GM19463 (cell line): ENCODE results near the gene SP1.
"Not testable (repeated sequence)": the region's sequence is repeated elsewhere in the genome, so short reads cannot be mapped to it uniquely, and the experiment has no call there.

ENCODE experiments used
- ATAC-seq: cut with Tn5 transposase; IDR thresholded peaks from one replicate; pipeline ENCODE4 v1.9.1; 2021; ENCODE audit warnings: mild to moderate bottlenecking, moderate library complexity; ENCODE audit not compliant: unreplicated experiment

The SP1 gene

DNA sequence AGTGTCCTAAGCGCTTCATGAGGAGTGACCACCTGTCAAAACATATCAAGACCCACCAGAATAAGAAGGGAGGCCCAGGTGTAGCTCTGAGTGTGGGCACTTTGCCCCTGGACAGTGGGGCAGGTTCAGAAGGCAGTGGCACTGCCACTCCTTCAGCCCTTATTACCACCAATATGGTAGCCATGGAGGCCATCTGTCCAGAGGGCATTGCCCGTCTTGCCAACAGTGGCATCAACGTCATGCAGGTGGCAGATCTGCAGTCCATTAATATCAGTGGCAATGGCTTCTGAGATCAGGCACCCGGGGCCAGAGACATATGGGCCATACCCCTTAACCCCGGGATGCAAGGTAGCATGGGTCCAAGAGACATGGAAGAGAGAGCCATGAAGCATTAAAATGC is 31.0 kb downstream of the SP1 start:
- no peak for ATAC-seq

DNA sequence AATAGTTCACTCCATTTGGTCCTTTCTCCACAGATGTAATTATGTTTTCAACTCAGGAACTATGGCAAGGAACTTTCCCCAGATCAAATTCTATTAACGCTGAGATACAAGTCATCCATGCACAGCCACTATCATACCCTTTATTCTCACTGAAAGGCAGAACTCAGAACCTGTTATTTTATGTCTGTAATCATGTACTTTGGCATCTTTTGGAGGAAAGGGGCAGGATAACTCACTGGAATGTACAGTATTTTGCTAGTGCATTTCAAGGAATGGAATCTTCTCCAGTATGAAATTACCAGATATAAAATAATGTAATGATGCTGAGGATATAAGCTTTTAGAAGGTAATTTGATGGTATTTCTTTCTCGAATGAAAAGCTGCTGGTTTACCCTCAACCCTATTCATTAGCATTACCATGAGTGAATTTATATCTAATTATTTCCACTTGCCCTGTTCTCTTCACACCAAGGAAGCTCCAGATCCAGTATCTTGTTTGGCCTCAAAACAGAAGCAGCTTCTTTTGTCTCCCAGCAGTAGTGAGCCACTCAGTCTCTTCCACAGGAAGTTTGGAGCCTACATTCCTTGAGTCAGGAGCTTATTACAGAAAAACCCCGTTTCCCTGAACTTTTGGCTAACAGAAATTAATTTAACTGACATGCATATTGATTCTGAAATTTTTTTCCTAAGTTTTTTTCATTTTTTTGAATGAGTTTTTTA is 33.7 kb downstream of the SP1 start:
- ATAC-seq = no peak

DNA sequence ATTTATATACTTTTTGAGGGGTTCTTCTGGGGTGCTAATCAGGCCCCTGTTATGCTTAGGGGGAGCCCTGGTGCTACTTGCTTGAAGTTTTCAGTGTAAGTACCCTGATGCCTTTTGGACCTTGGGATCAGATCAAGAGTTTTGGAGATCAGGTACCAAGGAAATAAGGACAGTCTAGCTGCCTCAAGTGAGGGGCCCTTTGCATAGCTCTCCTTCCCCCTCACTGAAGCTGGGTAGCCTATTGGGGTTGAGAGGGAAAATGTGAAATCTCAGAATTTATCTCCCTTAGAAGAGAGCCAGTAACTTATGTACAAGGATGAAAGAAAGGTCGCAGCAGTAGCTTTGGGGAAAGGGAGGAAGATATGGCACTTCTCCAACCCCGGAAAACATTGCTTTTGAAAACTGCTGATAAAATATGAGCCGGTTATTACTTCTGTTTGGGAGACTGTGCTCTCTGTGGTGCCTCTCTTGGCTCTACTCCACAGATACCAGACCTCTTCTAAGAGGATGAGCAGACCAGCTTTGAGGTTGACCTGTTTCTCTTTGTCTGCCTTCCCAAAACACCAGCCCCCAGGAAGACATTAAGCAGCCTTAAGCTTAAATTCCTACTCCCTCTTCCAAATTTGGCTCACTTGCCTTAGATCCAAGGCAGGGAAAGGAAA is 34.9 kb downstream of the SP1 start:
- no peak for ATAC-seq

DNA sequence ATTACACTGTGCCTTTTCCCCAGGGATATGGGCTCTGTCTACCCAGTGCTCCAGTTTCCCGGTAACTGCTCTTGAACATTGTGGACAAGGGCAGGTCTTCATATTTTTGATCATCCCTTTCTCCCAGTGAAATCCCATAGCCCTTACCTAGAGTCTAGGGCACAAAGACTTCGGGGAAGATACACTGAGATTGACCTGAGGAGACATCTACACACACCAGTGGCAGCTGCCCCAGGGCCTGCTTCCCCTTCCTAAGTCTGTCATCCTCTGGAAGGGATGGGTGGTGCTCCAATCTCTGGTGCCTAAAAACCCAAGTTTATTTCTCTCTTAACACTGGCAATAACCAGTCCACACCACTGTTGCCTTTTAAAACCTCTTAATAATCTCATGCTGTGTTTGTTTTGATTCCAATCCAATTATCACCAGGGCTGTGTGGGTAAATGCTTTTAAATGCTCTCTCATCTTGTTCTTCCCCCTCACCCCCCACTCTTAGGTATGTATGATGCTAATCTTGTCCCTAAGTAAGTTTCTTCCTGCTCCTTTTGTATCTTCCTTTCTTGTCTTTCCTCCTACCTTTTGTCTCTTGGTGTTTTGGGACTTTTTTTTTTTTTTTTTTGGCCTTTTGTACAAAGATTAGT is 35.9 kb downstream of the SP1 start:
- not testable (repeated sequence) for ATAC-seq

DNA sequence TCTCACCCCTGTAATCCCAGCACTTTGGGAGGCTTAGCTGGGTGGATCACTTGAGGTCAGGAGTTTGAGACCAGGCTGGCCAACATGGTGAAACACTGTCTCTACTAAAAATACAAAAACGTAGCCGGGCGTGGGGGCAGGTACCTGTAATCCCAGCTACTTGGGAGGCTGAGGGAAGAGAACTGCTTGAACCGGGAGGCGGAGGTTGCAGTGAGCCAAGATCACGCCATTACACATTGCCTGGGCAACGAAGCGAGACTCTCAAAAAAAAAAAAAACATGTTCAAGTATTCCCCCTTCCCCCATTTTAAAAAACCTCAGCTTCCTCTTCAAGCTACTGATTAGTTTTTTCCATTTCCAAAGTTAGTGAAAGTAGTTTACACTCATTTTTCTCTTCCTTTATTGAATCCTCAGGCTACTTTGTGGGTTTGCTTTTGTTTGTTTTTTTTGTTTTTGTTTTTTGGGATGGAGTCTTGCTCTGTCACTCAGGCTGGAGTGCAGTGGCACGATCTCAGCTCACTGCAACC is 37.4 kb downstream of the SP1 start:
- ATAC-seq = not testable (repeated sequence)

DNA sequence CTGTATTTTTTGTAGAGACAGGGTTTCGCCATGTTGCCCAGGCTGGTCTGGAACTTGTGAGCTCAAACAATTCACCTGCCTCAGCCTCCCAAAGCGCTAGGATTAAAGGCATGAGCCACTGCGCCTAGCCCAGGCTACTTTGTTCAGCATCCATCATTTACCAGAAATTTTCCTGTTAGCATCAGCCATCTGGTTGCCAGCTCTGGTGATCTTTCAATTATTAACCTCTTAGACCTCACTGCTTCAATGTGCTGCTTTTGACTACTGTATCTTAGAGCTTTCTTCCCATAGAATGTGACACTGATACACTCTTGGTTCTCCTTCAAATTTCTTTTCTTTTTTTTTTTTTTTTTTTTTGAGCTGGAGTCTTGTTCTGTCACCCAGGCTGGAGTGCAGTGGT is 38.2 kb downstream of the SP1 start:
- no peak for ATAC-seq

DNA sequence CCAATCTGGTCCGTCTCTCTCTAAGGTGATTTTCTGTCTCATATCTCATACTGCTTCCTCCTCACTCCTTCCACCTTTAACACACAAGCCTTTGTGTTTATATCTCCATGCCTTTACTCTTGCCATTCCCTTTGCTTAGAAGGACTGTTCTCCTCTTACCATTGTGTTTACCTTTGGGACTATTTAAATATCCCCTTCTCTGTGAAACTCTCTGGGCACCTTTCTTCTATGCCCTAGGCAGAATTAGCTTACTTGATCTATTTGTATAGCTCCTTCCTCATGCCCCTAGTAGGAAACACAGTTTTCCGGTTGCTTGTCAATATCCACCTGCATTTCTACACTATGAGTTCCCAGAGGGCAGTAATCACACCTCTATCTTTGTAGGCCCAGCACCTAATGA is 39.8 kb downstream of the SP1 start:
- ATAC-seq = no peak

DNA sequence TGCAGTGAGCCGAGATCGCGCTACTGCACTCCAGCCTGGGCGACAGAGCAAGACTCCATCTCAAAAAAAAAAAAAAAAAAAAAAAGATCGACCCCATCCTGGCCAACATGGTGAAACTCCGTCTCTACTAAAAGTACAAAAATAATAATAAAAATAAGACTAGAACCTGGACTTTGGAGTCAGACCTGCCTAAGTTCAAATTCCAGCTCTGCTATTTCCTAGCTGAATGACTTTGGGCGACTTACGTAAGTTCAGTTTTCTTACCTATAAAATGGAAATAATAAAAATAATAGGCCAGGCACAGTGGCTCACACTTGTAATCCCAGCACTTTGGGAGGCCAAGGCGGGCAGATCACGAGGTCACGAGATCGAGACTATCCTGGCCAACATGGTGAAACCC is 42.3 kb downstream of the SP1 start:
- ATAC-seq = not testable (repeated sequence)

DNA sequence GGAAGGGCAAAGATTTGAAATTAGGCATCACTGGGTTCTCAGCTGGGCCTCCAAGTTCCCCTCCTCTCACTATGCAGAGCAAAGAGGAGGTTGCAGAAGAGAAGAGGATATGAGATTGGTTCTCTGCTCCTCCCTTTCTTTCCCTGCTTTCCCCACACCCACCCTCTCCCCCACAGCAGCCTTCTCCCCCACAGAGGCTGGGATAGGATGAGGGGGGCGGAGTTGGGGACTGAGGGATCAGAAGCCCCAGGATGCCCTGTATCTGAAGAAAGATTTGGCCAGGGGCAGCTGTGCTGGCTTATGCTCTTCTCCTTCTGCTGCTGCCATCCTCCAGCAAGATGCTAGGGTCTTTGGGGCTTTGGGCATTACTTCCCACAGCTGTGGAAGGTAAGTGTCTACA is 43.6 kb downstream of the SP1 start, which contains the start of gene AMHR2:
AMHR2 (plus strand) TSS at position 259 of the 400 bp plus-strand sequence; CDS start at position 339, 80 bp downstream.
- ATAC-seq = no peak

DNA sequence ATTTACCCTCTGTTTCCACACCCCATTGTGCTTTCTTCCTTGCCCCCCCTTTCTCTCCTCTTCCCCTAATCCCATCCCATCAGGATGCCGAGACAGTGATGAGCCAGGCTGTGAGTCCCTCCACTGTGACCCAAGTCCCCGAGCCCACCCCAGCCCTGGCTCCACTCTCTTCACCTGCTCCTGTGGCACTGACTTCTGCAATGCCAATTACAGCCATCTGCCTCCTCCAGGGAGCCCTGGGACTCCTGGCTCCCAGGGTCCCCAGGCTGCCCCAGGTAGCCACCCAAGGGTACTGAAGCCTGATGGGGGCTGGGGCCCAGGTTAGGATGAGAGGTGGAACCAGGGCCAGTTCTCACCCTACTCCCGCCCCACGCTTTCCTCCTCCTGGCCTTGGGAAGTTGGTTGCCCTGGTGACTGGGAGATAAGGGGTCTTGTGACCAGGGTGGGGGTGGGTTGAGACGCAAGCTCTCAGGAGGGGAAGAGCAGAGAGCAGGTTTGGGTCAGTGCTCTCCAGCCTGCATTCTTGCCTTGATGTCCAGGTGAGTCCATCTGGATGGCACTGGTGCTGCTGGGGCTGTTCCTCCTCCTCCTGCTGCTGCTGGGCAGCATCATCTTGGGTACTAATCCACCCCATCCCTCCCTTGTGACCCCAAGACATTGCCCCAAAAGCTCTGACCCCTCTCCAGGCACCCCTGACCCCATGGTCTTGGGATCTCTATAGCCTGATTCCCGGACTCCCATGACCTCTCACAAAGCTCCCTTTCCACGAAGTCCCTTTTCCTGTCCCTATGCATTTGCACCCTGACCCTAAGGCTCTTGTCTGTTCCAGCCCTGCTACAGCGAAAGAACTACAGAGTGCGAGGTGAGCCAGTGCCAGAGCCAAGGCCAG is 44.9 kb downstream of the SP1 start:
- ATAC-seq = no peak

DNA sequence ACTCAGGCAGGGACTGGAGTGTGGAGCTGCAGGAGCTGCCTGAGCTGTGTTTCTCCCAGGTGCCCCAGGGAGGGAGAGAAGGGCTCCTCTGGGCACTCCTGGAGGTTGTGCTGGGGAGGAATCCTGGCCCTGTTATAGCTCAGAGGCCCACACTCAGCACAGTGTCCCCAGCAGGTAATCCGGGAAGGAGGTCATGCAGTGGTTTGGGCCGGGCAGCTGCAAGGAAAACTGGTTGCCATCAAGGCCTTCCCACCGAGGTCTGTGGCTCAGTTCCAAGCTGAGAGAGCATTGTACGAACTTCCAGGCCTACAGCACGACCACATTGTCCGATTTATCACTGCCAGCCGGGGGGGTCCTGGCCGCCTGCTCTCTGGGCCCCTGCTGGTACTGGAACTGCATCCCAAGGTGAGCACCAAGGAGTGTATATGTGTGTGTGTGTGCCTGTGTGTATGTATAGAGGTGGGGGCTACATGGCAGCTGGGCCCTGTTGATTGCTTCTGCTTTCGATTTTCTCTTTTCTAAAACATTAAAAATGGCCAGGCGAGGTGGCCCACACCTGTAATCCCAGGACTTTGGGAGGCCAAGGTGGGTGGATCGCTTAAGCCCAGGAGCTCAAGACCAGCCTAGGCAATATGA is 45.7 kb downstream of the SP1 start:
- ATAC-seq = no peak

DNA sequence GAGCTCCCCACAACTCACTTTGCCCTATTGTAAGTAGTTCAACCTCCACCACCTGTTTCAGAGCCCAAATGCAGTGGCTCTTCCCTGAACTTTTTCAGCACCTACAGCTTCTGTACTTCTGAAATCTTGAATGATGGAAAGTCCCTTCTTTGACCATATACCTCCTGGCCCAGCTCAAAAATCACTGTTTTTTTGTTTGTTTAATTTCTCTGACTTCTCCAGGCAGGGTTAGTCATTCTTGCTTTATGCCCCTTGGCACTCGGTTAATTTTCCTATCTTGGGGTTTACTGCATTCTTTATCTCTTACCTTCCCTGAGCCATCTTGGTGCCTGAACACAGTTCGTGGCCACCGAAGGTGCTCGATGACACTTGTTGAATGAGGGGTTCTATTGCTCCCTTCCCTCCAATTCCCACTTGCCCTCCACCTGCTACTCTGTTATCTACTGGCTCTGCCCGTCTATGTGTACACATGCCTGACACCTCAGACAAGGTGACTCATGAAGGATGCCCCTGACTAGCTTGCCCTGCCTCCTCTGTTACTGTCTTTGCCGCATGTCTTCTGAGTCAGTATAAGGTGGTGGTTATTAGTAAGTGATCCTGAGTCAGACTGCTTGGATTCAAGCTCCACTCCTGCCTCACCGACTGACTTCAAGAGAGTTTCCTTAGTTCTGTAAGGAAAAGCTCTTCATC is 48.1 kb downstream of the SP1 start:
- no peak for ATAC-seq

DNA sequence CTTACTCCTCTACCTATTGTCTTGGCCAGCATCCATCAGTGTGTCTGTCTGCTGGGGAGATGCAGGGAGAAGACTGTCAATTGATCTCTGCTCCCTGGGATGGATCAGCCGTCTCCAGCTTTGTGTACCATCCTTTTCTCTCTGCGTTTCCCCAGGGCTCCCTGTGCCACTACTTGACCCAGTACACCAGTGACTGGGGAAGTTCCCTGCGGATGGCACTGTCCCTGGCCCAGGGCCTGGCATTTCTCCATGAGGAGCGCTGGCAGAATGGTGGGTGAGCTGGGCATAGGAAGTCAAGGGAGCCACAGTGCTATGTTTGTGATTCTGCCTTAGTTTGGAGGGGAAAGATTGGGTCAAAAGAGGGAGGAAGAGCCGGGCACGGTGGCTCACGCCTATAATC is 48.8 kb downstream of the SP1 start:
- ATAC-seq = no peak

DNA sequence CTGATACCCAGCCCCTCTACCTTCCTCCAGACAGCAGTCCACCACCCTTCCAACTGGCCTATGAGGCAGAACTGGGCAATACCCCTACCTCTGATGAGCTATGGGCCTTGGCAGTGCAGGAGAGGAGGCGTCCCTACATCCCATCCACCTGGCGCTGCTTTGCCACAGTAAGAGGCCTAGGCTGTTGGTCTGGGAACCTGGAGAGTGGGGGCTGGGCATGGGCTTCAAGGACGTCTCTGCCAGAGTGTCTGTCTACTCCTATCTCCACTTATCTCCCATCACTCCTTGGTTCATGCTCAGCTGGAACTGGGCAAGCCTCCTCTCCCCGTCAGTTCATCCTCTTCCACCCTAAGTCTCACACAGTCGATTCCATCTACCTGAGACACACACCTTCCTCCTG is 50.1 kb downstream of the SP1 start:
- no peak for ATAC-seq

DNA sequence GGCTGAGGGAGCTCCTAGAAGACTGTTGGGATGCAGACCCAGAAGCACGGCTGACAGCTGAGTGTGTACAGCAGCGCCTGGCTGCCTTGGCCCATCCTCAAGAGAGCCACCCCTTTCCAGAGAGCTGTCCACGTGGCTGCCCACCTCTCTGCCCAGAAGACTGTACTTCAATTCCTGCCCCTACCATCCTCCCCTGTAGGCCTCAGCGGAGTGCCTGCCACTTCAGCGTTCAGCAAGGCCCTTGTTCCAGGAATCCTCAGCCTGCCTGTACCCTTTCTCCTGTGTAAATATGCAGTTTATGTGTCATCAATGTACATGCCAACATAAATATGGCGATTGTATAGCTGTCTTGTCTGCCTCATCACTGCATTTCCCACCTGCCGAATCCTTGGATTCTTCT is 51.2 kb downstream of the SP1 start:
- no peak for ATAC-seq

DNA sequence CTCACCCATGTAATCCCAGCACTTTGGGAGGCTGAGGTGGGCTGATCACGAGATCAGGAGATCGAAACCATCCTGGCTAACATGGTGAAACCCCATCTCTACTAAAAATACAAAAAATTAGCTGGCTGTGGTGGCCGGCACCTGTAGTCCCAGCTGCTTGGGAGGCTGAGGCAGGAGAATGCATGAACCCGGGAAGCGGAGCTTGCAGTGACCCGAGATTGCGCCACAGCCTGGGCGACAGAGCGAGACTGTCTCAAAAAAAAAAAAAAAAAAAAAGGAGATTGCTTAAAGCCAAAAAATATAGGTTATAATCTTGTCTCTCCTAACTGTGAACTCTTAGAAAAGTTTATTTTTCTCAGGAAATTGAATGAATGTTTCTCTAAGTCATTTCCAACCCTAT is 55.4 kb downstream of the SP1 start:
- not testable (repeated sequence) for ATAC-seq

DNA sequence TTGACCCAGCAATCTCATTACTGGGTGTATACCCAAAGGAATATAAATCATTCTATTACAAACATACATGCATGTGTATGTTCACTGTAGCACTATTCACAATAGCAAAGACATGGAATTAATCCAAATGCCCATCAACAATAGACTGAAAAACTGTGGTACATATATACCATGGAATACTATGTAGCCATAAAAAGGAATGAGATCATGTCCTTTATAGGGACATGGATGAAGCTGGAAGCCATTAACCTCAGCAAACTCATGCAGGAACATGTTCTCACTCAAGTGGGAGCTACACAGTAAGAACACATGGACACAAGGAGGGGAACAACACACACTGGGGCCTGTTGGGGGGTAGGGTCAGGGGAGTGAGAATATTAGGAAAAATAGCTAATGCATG is 59.6 kb downstream of the SP1 start:
- not testable (repeated sequence) for ATAC-seq

DNA sequence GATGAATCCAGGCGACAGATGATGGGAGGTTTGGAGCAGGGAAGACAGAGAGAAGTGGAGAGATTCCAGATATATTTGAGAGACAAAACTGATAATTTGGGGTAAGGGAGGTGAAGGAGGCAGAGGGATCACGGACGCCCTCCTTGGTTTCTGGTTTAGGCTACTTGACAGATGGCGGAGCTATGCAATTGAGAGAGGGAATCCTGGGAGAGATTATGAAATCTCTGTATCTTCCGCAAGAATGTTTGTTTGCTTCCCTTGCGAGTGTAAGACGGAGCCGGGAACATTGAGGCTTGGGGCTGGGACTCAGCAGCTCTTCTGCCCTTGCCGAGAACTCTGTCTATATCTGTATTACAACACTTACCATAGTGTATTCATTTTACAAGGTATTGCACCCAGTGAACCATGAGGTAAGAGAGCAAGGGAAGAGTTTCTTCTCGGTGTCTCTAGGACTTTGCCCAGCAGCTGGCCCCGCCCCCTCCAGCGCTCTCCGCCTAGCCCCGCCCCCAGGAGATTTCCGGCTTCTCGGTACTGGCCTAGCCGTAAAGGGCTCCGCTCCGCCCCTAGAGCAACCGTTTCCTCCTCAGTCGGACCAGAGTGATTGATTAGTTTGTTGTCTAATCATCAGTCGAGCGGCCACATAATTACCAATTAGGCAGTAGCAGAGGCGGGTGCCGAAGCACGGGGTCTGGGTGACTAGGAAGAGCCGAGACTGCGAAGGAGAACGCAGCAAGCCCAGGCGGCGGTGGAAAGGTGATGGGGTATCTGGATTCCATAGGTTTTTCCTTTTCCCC is 61.3 kb downstream of the SP1 start, which contains the start of gene PRR13:
PRR13 (plus strand) TSS at position 695 of the 794 bp plus-strand sequence. CDS start 981 bp downstream, outside the sequence.
- peak; percentile 97 for ATAC-seq

DNA sequence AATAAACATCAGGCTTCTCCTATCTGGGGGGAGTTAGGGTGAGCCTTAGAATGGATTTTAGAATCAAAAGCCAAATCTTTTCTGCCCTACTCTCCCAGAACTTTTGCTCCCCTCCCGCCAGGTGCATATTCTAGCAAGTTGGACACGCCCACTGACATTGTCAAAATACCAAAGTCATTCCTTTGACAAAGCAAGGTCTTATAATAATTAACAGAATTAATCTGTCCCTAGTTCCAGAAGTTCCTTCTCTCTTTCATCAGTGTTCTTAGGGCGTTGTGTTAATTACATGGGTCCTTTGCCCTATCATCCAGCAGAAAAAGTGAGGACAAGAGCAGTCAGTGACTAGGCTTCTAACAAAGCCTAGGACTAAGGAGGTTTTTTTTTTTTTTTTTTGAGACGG is 64.0 kb downstream of the SP1 start:
- no peak for ATAC-seq
